OCI-LY3 (cell line): ENCODE data around the gene USP53.

Source experiments
- CTCF ChIP-seq: fragments of 200-600, 300-600 bp; sonication (generic); IDR thresholded peaks from 2 replicates; pipeline ENCODE4 v1.5.1; 2014; ENCODE audit warnings: antibody characterized with exemption, low read length, low read depth
- EZH2phosphoT487 ChIP-seq: fragments of 200-600 bp; shearing (Covaris generic); IDR thresholded peaks from 2 replicates; pipeline ENCODE4 v1.6.1; 2018; ENCODE audit warnings: antibody characterized with exemption, mixed run types, low read depth

- TF ChIP-seq CTCF (no peak), EZH2phosphoT487 (no peak)
These were observed 8.9 kb downstream of the USP53 start for GRCh38 chr4:119221412-119221811.
